H1 (cell line): ENCODE results near the gene GLS2. TPM values are rescaled to one million over a fixed set of nuclear protein-coding genes. Genes with fewer than 3 reads are reported as not detected.

Experiments used
- CTCF ChIA-PET: fragments of 300-600 bp; sonication (Branson Sonifier 250); formaldehyde crosslinking; loops from one replicate; lab custom pipeline; 2021; ENCODE audit not compliant: partially characterized antibody; lab: Charles Lee
- POLR2A ChIA-PET: fragments of 300-600 bp; sonication (Branson Sonifier 250); formaldehyde crosslinking; loops from one replicate; lab custom pipeline; 2021; ENCODE audit warnings: inconsistent platforms; ENCODE audit not compliant: partially characterized antibody; lab: Charles Lee
- DNase-seq, 2 experiments: peaks; one replicate each; pipeline versions ENCODE4 v3.0.0 to v3.0.0-alpha.2; 2010 to 2022; ENCODE audit warnings: low spot score in 2 of 2, low read depth in 1 of 2, mixed read lengths in 1 of 2
- FAIRE-seq: peaks from 2 replicates; lab custom pipeline; 2011; peaks lifted over from hg19 to GRCh38; lab: Jason Lieb, UNC
- H2AFZ ChIP-seq: 2 replicates; pipeline ENCODE4 v1.8.1; 2012; ENCODE audit warnings: low read length, inconsistent platforms
- H2AK5ac ChIP-seq: 2 replicates; pipeline ENCODE4 v1.6.1; 2013; ENCODE audit warnings: low read depth, low read length
- H2BK120ac ChIP-seq: replicated peaks from 2 replicates; pipeline ENCODE3; 2013; ENCODE audit warnings: low read depth, low read length, inconsistent platforms
- H2BK12ac ChIP-seq: 2 replicates; pipeline ENCODE4 v1.6.1; 2013; ENCODE audit warnings: low read depth, low read length
- H2BK15ac ChIP-seq: 2 replicates; pipeline ENCODE4 v1.6.1; 2013; ENCODE audit warnings: low read length
- H2BK20ac ChIP-seq: 2 replicates; pipeline ENCODE4 v1.6.1; 2013; ENCODE audit warnings: low read length
- H2BK5ac ChIP-seq: 2 replicates; pipeline ENCODE4 v1.6.1; 2013; ENCODE audit warnings: low read depth, low read length
- H3K14ac ChIP-seq: 2 replicates; pipeline ENCODE4 v1.6.1; 2013; ENCODE audit warnings: inconsistent platforms; ENCODE audit not compliant: insufficient read length
- H3K18ac ChIP-seq: 2 replicates; pipeline ENCODE4 v1.6.1; 2013; ENCODE audit warnings: low read length; ENCODE audit errors: extremely low read depth
- H3K23ac ChIP-seq: 2 replicates; pipeline ENCODE4 v1.6.1; 2013; ENCODE audit warnings: inconsistent platforms; ENCODE audit not compliant: insufficient read length
- H3K23me2 ChIP-seq: 2 replicates; pipeline ENCODE4 v1.6.1; 2013; ENCODE audit warnings: low read depth, low read length
- H3K27ac ChIP-seq: 2 replicates; pipeline ENCODE4 v1.6.1; 2011; ENCODE audit warnings: low read depth, low read length, inconsistent platforms
- H3K27me3 ChIP-seq, 4 experiments: replicated peaks in 1 of 4; 1 replicate in 1 of 4; 2 replicates in 3 of 4; pipeline versions ENCODE4 v1.6.1 to v1.8.1; 2011 to 2013; ENCODE audit warnings: low read length in 3 of 4, mild to moderate bottlenecking in 3 of 4, inconsistent platforms in 2 of 4, mixed read lengths in 2 of 4, moderate library complexity in 1 of 4; ENCODE audit not compliant: control insufficient read depth in 3 of 4, insufficient read depth in 3 of 4; ENCODE audit errors: extremely low read depth in 1 of 4
- H3K36me3 ChIP-seq, 4 experiments: 2 replicates each; pipeline versions ENCODE4 v1.6.1 to v1.8.1; 2011 to 2013; ENCODE audit warnings: mild to moderate bottlenecking in 4 of 4, low read length in 3 of 4, moderate library complexity in 2 of 4, control low read depth in 1 of 4, inconsistent platforms in 1 of 4; ENCODE audit not compliant: insufficient read depth in 4 of 4, control insufficient read depth in 2 of 4
- H3K4ac ChIP-seq: replicated peaks from 2 replicates; pipeline ENCODE3; 2013; ENCODE audit warnings: low read length, low read depth, mixed read lengths, inconsistent platforms; ENCODE audit not compliant: insufficient read length
- H3K4me1 ChIP-seq, 4 experiments: replicated peaks in 1 of 4; 1 replicate in 1 of 4; 2 replicates in 3 of 4; pipeline versions ENCODE4 v1.6.1 to v1.8.1; 2011 to 2013; ENCODE audit warnings: low read length in 3 of 4, inconsistent platforms in 2 of 4, mixed read lengths in 1 of 4; ENCODE audit not compliant: insufficient read depth in 4 of 4, control insufficient read depth in 3 of 4
- H3K4me2 ChIP-seq, 2 experiments: 2 replicates each; pipeline versions ENCODE4 v1.6.1 to v1.8.1; 2011 to 2013; ENCODE audit warnings: low read depth in 2 of 2, low read length in 2 of 2, control low read depth in 1 of 2, inconsistent platforms in 1 of 2, mild to moderate bottlenecking in 1 of 2; ENCODE audit not compliant: insufficient read depth in 1 of 2
- H3K4me3 ChIP-seq, 4 experiments: fragments of 200-600, 300-600 bp in 1 of 4; sonication (generic), shearing (Covaris generic), sonication (Bioruptor Twin) in 1 of 4; 2 replicates each; pipeline versions ENCODE4 v1.5.1 to v1.8.1; 2011 to 2016; ENCODE audit warnings: low read length in 4 of 4, low read depth in 3 of 4, control low read depth in 2 of 4, inconsistent platforms in 2 of 4, mild to moderate bottlenecking in 2 of 4, mixed read lengths in 1 of 4, moderate library complexity in 1 of 4; ENCODE audit not compliant: insufficient read depth in 2 of 4; ENCODE audit errors: extremely low read depth in 1 of 4
- H3K56ac ChIP-seq: replicated peaks from 2 replicates; pipeline ENCODE3; 2013; ENCODE audit warnings: low read depth, mild to moderate bottlenecking, mixed read lengths, low read length, inconsistent platforms; ENCODE audit not compliant: insufficient read length
- H3K79me1 ChIP-seq: 2 replicates; pipeline ENCODE4 v1.6.1; 2013; ENCODE audit warnings: low read depth, low read length, control low read depth
- H3K79me2 ChIP-seq, 2 experiments: 2 replicates each; pipeline versions ENCODE4 v1.6.1 to v1.8.1; 2012 to 2013; ENCODE audit warnings: low read length in 2 of 2, mild to moderate bottlenecking in 2 of 2, inconsistent platforms in 1 of 2; ENCODE audit not compliant: insufficient read depth in 2 of 2, control insufficient read depth in 1 of 2
- H3K9ac ChIP-seq, 4 experiments: replicated peaks in 1 of 4; 1 replicate in 1 of 4; 2 replicates in 3 of 4; pipeline versions ENCODE4 v1.6.1 to v1.8.1; 2011 to 2013; ENCODE audit warnings: low read depth in 3 of 4, low read length in 3 of 4, control low read depth in 2 of 4, mild to moderate bottlenecking in 2 of 4, moderate library complexity in 2 of 4, inconsistent platforms in 1 of 4; ENCODE audit errors: extremely low read depth in 1 of 4
- H3K9me3 ChIP-seq, 2 experiments: 2 replicates each; pipeline versions ENCODE4 v1.6.1 to v1.8.1; 2012 to 2013; ENCODE audit warnings: mild to moderate bottlenecking in 2 of 2, moderate library complexity in 2 of 2, control low read depth in 1 of 2, inconsistent platforms in 1 of 2, low read depth in 1 of 2, low read length in 1 of 2, mixed read lengths in 1 of 2; ENCODE audit not compliant: insufficient read depth in 2 of 2
- H4K20me1 ChIP-seq, 2 experiments: replicated peaks in 1 of 2; 2 replicates each; pipeline versions ENCODE3 to v1.8.1; 2011 to 2013; ENCODE audit warnings: inconsistent platforms in 2 of 2, low read length in 2 of 2, mild to moderate bottlenecking in 1 of 2; ENCODE audit not compliant: insufficient read depth in 2 of 2, control insufficient read depth in 1 of 2
- H4K5ac ChIP-seq: 2 replicates; pipeline ENCODE4 v1.6.1; 2013; ENCODE audit warnings: low read length, low read depth, mixed read lengths, inconsistent platforms; ENCODE audit not compliant: insufficient read length
- H4K8ac ChIP-seq: 2 replicates; pipeline ENCODE4 v1.8.0; 2013; ENCODE audit warnings: mild to moderate bottlenecking, moderate library complexity, low read length, inconsistent platforms; ENCODE audit not compliant: insufficient read depth; ENCODE audit errors: extremely low read depth
- H4K91ac ChIP-seq: replicated peaks from 2 replicates; pipeline ENCODE3; 2013; ENCODE audit warnings: low read length, mixed read lengths, inconsistent platforms; ENCODE audit not compliant: insufficient read length
- BRCA1 ChIP-seq: IDR thresholded peaks from 2 replicates; pipeline ENCODE4 v1.6.1; 2012; ENCODE audit warnings: low read depth, low read length, improper control_type of control experiment
- MAX ChIP-seq: IDR thresholded peaks from 2 replicates; pipeline ENCODE4 v1.6.1; 2012; ENCODE audit warnings: inconsistent platforms
- NRF1 ChIP-seq: IDR thresholded peaks from 2 replicates; pipeline ENCODE4 v1.6.1; 2011; ENCODE audit warnings: mild to moderate bottlenecking, low read depth, low read length, improper control_type of control experiment
- SRF ChIP-seq: IDR thresholded peaks from 2 replicates; pipeline ENCODE4 v1.6.1; 2011; ENCODE audit warnings: mild to moderate bottlenecking, low read depth, low read length, moderate library complexity
- WGBS, 2 experiments: shearing (Covaris generic) in 1 of 2; methylation state at CpG; one replicate each; pipeline versions ENCODE4 v1.1.6 to v1.1.7; 2013 to 2015; ENCODE audit warnings: low lambda C conversion rate in 2 of 2, mixed read lengths in 2 of 2, inconsistent platforms in 1 of 2, low coverage in 1 of 2, missing lambda C conversion rate in 1 of 2; ENCODE audit not compliant: insufficient replicate concordance in 2 of 2, insufficient coverage in 1 of 2, insufficient read length in 1 of 2; ENCODE audit errors: extremely low coverage in 1 of 2, missing lambda C conversion rate in 1 of 2; 5-methylcytosine and 5-hydroxymethylcytosine counted together
- polyA plus RNA-seq, 7 experiments: library from polyadenylated mRNA; depleted of rRNA in 3 of 7; stranded (reverse) in 5 of 7; unstranded in 2 of 7; fragments of >200 nt in 5 of 7; fragments of 200-250 nt in 2 of 7; gene quantifications; 1 replicate in 5 of 7; 2 replicates in 1 of 7; 4 replicates in 1 of 7; pipeline versions ENCODE4 v1.2.1 to v1.2.3, GENCODE V29; 2011 to 2013; ENCODE audit warnings: missing spikeins in 2 of 7, mixed read lengths in 2 of 7
- total RNA-seq: library from RNA; stranded (reverse); fragmentation: NEBNext Ultra II Directional; extraction: Animal tissue kit (Norgen Biotek cat#: 25700); gene quantifications from 2 replicates; pipeline ENCODE4 v1.2.1, GENCODE V29; 2021

Gene GLS2
- total and polyA plus RNA-seq, 2 of the 8 experiments (the other 6 are each of a cell fraction or from before 2014, with no cell fraction given), result 14.5 to 20.1 TPM

DNA sequence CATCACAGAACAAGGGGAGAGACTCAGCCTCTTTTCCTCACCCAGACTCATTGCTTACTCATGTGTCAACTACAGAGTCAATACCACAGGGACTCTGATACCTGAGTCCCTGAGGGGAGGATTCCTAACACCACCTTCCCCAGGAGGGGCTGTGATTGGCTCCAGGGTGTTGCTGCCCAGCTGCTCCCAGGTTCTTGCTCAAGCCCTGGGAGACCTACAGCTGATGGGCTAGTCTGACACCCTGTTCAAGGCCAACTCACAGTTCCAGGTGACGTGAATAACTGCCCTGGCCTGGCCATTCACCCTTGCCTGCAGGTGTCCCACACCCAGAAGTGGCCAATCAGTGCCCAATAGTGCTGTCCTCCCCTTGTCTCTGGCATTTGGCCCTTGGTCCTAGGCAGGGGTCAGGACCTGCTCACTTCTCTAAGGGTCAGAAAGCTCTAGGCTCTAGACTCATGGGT is 11.0 kb downstream of the GLS2 start:
- peaks cover 6% of the 10 kb centered on the region for H3K79me1 ChIP-seq
- peaks cover 2% of the 10 kb centered on the region in 2 experiments for H4K20me1 ChIP-seq
- no peak overlapping the region for H3K23ac ChIP-seq
- ChIA-PET POLR2A (interaction anchor here (0.6 to 5.7 kb wide), 6 partner anchors 7 to 115 kb away, joined by 3 to 53 read pairs (median 6); partner anchors contain the start of genes SPRYD4 and TIMELESS), CTCF (interaction anchor here (1.1 to 1.5 kb wide), 5 partner anchors 13 to 160 kb away, joined by 3 to 4 read pairs (median 3); partner anchors contain the start of genes CNPY2 and STAT2)
- H3K36me3 ChIP-seq, result peaks cover 0 to 10% (median under 1%) of the 10 kb centered on the region in 4 experiments; a peak in 5 of 8 replicates
- H2AFZ ChIP-seq, result no peak overlapping the region
- no peak overlapping the region for H3K18ac ChIP-seq
- no peak overlapping the region for H3K14ac ChIP-seq
- no peak overlapping the region for H3K27ac ChIP-seq
- H2BK5ac ChIP-seq, result no peak overlapping the region
- H3K4me3 ChIP-seq, result no peak overlapping the region
- H4K91ac ChIP-seq, result no peak overlapping the region
- H2BK15ac ChIP-seq, result no peak overlapping the region
- no peaks in the 10 kb centered on the region for H3K23me2 ChIP-seq
- H3K9me3 ChIP-seq, result no peaks in the 10 kb centered on the region
- H2AK5ac ChIP-seq, result no peak overlapping the region
- DNase-seq (no peak), FAIRE-seq (no peak)
- peaks cover 0 to 3% (median 0%) of the 10 kb centered on the region in 4 experiments; a peak in 1 of 7 replicates for H3K4me1 ChIP-seq
- H2BK120ac ChIP-seq, result no peak overlapping the region
- no peak overlapping the region for H2BK20ac ChIP-seq
- no peaks in the 10 kb centered on the region for H3K27me3 ChIP-seq
- no peak overlapping the region for H4K8ac ChIP-seq
- H3K9ac ChIP-seq, result no peak overlapping the region; a peak in 1 of 7 replicates
- no peak overlapping the region for H3K56ac ChIP-seq
- WGBS, 2 experiments, result 85% methylated on average over 1 of the region's 1 CpG; no CpG with 5 or more reads in 1 of the 2 experiments
- H3K79me2 ChIP-seq, result no peaks in the 10 kb centered on the region; a peak in 1 of 4 replicates
- no peak for TF ChIP-seq SRF
- TF ChIP-seq MAX, result no peak
- no peak for TF ChIP-seq BRCA1
- no peak for TF ChIP-seq NRF1
- no peak overlapping the region for H3K4me2 ChIP-seq
- no peak overlapping the region for H3K4ac ChIP-seq
- no peak overlapping the region for H2BK12ac ChIP-seq
- no peak overlapping the region for H4K5ac ChIP-seq
